Measurements from ENCODE around the gene GNS.

GNS gene

GRCh38 chr12:64665514-64665913 is 93.7 kb downstream of the GNS start:
- Histone ChIP-seq H3K27ac (ENCODE audit: low read depth, low read length, severe bottlenecking) (no peak overlapping the region), H3K9me3 (ENCODE audit: control insufficient read depth, low read length) (no peaks in the 10 kb centered on the region), H3K4me3 (ENCODE audit: extremely low read depth, insufficient read depth, low read length, poor library complexity, severe bottlenecking) (no peak overlapping the region), H3K4me1 (ENCODE audit: control insufficient read depth, insufficient read depth, low read length, poor library complexity, severe bottlenecking) (peaks cover 34% of the 10 kb centered on the region), H3K36me3 (ENCODE audit: control insufficient read depth, insufficient read depth, low read length) (no peaks in the 10 kb centered on the region)
- 80 to 86% methylated on average over 3 of the region's 4 CpGs for WGBS, 2 experiments (ENCODE audit: insufficient coverage in 2 of 2)
